ENCODE data around the gene EDC3.

Gene EDC3

DNA sequence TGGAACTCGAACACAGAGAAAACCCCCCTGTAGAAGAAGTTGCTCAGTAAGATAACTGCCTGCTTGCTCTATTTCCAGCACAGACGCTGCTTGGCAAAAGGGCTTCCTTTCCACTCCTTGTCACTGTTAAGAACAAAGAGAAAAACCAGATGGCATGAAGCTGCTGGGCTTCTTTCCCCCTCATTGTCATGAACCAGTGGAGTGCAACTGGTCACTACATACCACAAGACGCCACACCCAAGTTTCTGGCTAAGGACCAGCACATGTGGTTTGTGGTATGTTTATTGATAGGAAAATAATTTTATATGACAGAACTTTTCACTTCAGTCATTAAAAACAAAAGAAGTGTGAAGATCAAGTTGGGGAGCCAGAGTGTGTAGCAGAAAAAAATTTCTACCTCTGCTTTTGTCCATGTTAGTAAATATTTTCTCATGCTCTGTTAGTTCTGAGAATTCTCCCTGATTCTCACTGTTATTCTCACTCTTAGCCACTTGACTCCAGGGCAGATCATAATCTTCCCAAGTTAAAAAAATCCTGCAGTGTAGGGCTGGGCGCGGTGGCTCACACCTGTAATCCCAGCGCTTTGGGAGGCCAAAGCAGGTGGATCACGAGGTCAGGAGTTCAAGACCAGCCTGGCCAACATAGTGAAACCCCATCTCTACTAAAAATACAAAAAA, 42.3 kb downstream of the EDC3 start:
- no peak for DNase-seq
- H3K4me3 Mint-ChIP-seq: no peak overlapping the region
- CTCF ChIA-PET: interaction anchor here (0.7 kb wide), 1 partner anchor 184 kb away, joined by 3 read pairs; no protein-coding TSS in a partner anchor
- peaks cover 7% of the 10 kb centered on the region for H3K36me3 Mint-ChIP-seq
- H3K27ac Mint-ChIP-seq: peak overlapping the region; percentile 53
- H3K4me1 Mint-ChIP-seq: peaks cover 14% of the 10 kb centered on the region
- no peaks in the 10 kb centered on the region for H3K27me3 Mint-ChIP-seq
- no peaks in the 10 kb centered on the region for H3K9me3 Mint-ChIP-seq

DNA sequence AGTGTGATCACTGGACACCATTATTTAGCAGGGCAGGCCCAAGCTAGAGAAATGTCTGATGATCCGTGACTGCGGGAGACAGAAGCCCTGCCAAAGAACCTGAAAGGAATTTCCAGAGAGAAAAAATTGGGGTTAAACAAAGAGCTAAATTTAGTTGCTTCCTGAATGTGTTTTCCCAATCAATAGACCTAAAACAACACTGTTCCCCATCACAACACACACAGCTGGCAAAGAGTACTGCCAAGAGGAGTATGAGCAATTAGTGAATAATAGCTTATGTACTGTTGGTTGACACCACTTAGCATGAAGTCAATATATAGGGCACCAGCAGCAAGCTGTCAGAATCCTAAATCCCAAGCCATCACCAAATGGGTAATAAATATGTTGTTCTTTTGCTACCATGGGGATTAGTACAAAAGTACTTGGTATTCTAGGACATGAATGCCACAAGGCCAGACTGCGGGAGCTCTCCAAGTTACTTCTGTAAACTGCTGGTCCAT, 44.5 kb downstream of the EDC3 start:
- no peak for DNase-seq
- H3K4me1 Mint-ChIP-seq: peaks cover 6% of the 10 kb centered on the region
- H3K27ac Mint-ChIP-seq: no peak overlapping the region
- peaks cover 8% of the 10 kb centered on the region for H3K36me3 Mint-ChIP-seq
- no peaks in the 10 kb centered on the region for H3K27me3 Mint-ChIP-seq
- CTCF ChIA-PET: interaction anchor here (1.0 to 1.1 kb wide), 2 partner anchors 16 to 118 kb away, joined by 3 to 5 read pairs; no protein-coding TSS in a partner anchor
- no peak overlapping the region for H3K4me3 Mint-ChIP-seq
- H3K9me3 Mint-ChIP-seq: no peaks in the 10 kb centered on the region

GRCh38 chr15:74648051-74648842, 47.6 kb downstream of the EDC3 start:
- H3K27ac Mint-ChIP-seq: no peak overlapping the region
- CTCF ChIA-PET: interaction anchor here (0.6 to 1.9 kb wide), 5 partner anchors 9 to 254 kb away, joined by 3 to 6 read pairs (median 3); no protein-coding TSS in a partner anchor

GRCh38 chr15:74646480-74646879, 49.3 kb downstream of the EDC3 start:
- Mint-ChIP-seq H3K9me3 (no peaks in the 10 kb centered on the region), H3K36me3 (peaks cover 5% of the 10 kb centered on the region), H3K27ac (no peak overlapping the region), H3K4me3 (no peak overlapping the region), H3K27me3 (no peaks in the 10 kb centered on the region), H3K4me1 (peaks cover 16% of the 10 kb centered on the region)
- CTCF ChIA-PET: interaction anchor here (0.6 to 2.6 kb wide), 4 partner anchors 122 to 654 kb away, joined by 3 to 6 read pairs (median 6); no protein-coding TSS in a partner anchor
- DNase-seq: no peak

More at GRCh38 chr15:74648051-74648842, 47.6 kb downstream of the EDC3 start:
- H3K4me1 Mint-ChIP-seq: no peaks in the 10 kb centered on the region
- no peak overlapping the region for H3K4me3 Mint-ChIP-seq
- no peaks in the 10 kb centered on the region for H3K27me3 Mint-ChIP-seq
- H3K36me3 Mint-ChIP-seq: peaks cover 5% of the 10 kb centered on the region
- no peaks in the 10 kb centered on the region for H3K9me3 Mint-ChIP-seq
- DNase-seq: no peak

- CTCF ChIA-PET: interaction anchor here (3.5 kb wide), 1 partner anchor 126 kb away, joined by 31 read pairs; no protein-coding TSS in a partner anchor
- DNase-seq: no peak
- H3K4me1 Mint-ChIP-seq: peaks cover 17% of the 10 kb centered on the region
- no peaks in the 10 kb centered on the region for H3K27me3 Mint-ChIP-seq
- H3K27ac Mint-ChIP-seq: no peak overlapping the region
- H3K4me3 Mint-ChIP-seq: no peak overlapping the region
- H3K36me3 Mint-ChIP-seq: peaks cover 20% of the 10 kb centered on the region
- H3K9me3 Mint-ChIP-seq: no peaks in the 10 kb centered on the region
Measured at GRCh38 chr15:74643665-74644204, 52.1 kb downstream of the EDC3 start.

GRCh38 chr15:74642734-74643664, 52.8 kb downstream of the EDC3 start:
- CTCF ChIA-PET: interaction anchor here (1.0 to 14.2 kb wide), 5 partner anchors 11 to 150 kb away, joined by 3 to 197 read pairs (median 29); partner anchors contain the start of gene CLK3

DNA sequence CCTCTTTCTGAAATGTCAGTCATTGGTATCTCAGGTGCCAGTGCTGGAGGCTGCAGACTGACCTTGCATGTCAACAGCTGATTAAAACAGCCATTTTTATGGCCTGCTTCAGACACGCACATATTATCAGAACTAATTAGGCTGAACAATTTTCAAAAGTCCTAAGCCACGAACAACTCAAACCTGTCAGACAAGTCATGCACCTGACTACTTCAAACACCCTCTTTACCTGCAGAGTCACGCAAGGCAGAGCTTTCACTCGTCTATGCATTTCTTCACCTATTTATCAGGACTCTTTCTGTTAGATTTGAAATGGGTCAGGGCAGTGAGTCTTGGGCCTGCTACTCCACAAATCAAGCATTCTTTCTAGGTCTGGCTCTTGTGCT, 53.5 kb downstream of the EDC3 start:
- Mint-ChIP-seq H3K4me3 (no peak overlapping the region), H3K36me3 (peaks cover 26% of the 10 kb centered on the region)
- CTCF ChIA-PET: interaction anchor here (1.0 to 14.2 kb wide), 5 partner anchors 10 to 151 kb away, joined by 3 to 197 read pairs (median 29); partner anchors contain the start of gene CLK3

More at GRCh38 chr15:74642734-74643664, 52.8 kb downstream of the EDC3 start:
- H3K36me3 Mint-ChIP-seq: peaks cover 23% of the 10 kb centered on the region
- H3K4me3 Mint-ChIP-seq: no peak overlapping the region
- no peaks in the 10 kb centered on the region for H3K27me3 Mint-ChIP-seq
- peaks cover 17% of the 10 kb centered on the region for H3K4me1 Mint-ChIP-seq
- no peaks in the 10 kb centered on the region for H3K9me3 Mint-ChIP-seq
- H3K27ac Mint-ChIP-seq: no peak overlapping the region
- no peak for DNase-seq

DNA sequence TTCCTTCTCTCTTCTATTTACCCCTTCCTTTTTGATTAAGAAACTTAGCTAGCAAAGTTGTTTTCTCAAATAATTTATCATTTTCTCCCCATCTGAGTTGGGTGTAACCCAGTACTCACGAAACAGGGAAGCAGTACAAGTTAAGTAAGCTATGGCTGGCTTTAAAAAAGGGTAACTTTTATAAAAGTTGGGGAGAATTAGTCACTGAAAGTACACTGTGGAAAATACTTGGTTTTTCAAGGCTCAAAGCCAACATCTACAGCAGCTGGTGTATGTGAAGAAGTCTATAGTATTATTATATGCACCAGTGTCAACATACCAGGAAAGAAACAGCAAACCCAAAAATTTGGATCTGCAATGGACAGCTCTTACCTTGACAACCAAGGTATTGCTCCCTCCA, 54.7 kb downstream of the EDC3 start:
- no peak overlapping the region for H3K4me3 Mint-ChIP-seq
- CTCF ChIA-PET: interaction anchor here (1.1 to 14.2 kb wide), 5 partner anchors 9 to 313 kb away, joined by 3 to 197 read pairs (median 29); partner anchors contain the start of gene CLK3
- H3K4me1 Mint-ChIP-seq: peaks cover 17% of the 10 kb centered on the region
- H3K36me3 Mint-ChIP-seq: peaks cover 28% of the 10 kb centered on the region
- no peaks in the 10 kb centered on the region for H3K9me3 Mint-ChIP-seq
- DNase-seq: no peak
- no peak overlapping the region for H3K27ac Mint-ChIP-seq
- no peaks in the 10 kb centered on the region for H3K27me3 Mint-ChIP-seq

More for the DNA sequence above, 53.5 kb downstream of the EDC3 start:
- Mint-ChIP-seq H3K27ac (peak overlapping the region; percentile 4), H3K27me3 (no peaks in the 10 kb centered on the region), H3K9me3 (no peaks in the 10 kb centered on the region), H3K4me1 (peaks cover 17% of the 10 kb centered on the region)
- DNase-seq: no peak

DNA sequence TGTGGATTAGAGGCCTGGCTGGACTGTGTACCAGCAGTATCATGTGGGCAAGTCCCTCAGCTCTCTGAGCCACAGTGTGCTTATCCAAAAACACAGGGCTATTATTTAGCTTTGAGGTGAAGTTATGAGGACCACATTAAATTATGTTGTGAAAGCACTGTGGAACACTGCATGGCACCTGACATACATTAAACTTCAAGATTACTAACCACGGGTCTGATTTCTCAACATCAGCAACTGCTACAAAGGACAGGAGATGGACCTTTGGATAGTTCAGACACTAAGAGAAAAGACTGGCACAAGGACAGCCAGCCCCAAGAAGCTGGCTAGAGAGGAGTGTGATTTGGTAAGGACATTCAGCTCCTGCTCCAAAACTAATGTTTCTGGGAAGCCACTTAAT, 58.8 kb downstream of the EDC3 start:
- H3K4me3 Mint-ChIP-seq: no peak overlapping the region
- peaks cover 43% of the 10 kb centered on the region for H3K36me3 Mint-ChIP-seq

GRCh38 chr15:74635228-74635627, 60.6 kb downstream of the EDC3 start:
- Mint-ChIP-seq H3K4me3 (no peak overlapping the region), H3K4me1 (peaks cover 4% of the 10 kb centered on the region), H3K27me3 (no peaks in the 10 kb centered on the region), H3K36me3 (peaks cover 38% of the 10 kb centered on the region), H3K27ac (no peak overlapping the region), H3K9me3 (no peaks in the 10 kb centered on the region)
- CTCF ChIA-PET: interaction anchor here (0.7 to 14.2 kb wide), 24 partner anchors 13 to 314 kb away, joined by 3 to 347 read pairs (median 4); partner anchors contain the start of genes CLK3, CYP1A1 and CYP1A2
- peak; percentile 83 for DNase-seq

More for the DNA sequence above, 58.8 kb downstream of the EDC3 start:
- no peak for DNase-seq
- CTCF ChIA-PET: interaction anchor here (1.2 to 14.2 kb wide), 7 partner anchors 17 to 312 kb away, joined by 3 to 347 read pairs (median 18); partner anchors contain the start of gene CLK3
- Mint-ChIP-seq H3K4me1 (peaks cover 10% of the 10 kb centered on the region), H3K27me3 (no peaks in the 10 kb centered on the region), H3K27ac (no peak overlapping the region), H3K9me3 (no peaks in the 10 kb centered on the region)

- Mint-ChIP-seq H3K9me3 (no peaks in the 10 kb centered on the region), H3K27ac (no peak overlapping the region), H3K4me1 (peaks cover 4% of the 10 kb centered on the region), H3K27me3 (no peaks in the 10 kb centered on the region), H3K36me3 (peaks cover 37% of the 10 kb centered on the region), H3K4me3 (no peak overlapping the region)
- CTCF ChIA-PET: interaction anchor here (0.7 to 14.2 kb wide), 19 partner anchors 8 to 316 kb away, joined by 3 to 347 read pairs (median 6); partner anchors contain the start of genes CLK3 and CYP1A1
- peak; percentile 19 for DNase-seq
Measured at GRCh38 chr15:74633781-74634180, 62.0 kb downstream of the EDC3 start.

GRCh38 chr15:74632601-74633000, 63.2 kb downstream of the EDC3 start:
- H3K9me3 Mint-ChIP-seq: no peaks in the 10 kb centered on the region
- CTCF ChIA-PET: interaction anchor here (0.6 to 14.2 kb wide), 24 partner anchors 9 to 317 kb away, joined by 3 to 347 read pairs (median 4); partner anchors contain the start of gene CLK3
- no peak overlapping the region for H3K4me3 Mint-ChIP-seq
- peaks cover 40% of the 10 kb centered on the region for H3K36me3 Mint-ChIP-seq
- H3K27ac Mint-ChIP-seq: no peak overlapping the region
- no peaks in the 10 kb centered on the region for H3K27me3 Mint-ChIP-seq
- peaks cover 9% of the 10 kb centered on the region for H3K4me1 Mint-ChIP-seq
- peak; percentile 15 for DNase-seq
